DND-41 (cell line): Measurements from ENCODE around the gene RPN2.

ENCODE experiments used
- ATAC-seq: fragments of 200-7000 bp; cut with Tn5 transposase; 3 replicates; pipeline ENCODE4 v1.9.1; 2021; ENCODE audit warnings: low read depth; ENCODE audit not compliant: insufficient read depth
- DNase-seq: peaks from one replicate; pipeline ENCODE4 v3.0.0-alpha.2; 2020
- H2AFZ ChIP-seq: 2 replicates; pipeline ENCODE4 v1.6.0; 2012; ENCODE audit warnings: low read depth, low read length
- H3K27ac ChIP-seq: 2 replicates; pipeline ENCODE4 v1.5.1; 2012; ENCODE audit warnings: low read length, inconsistent platforms
- H3K27me3 ChIP-seq: fragments of 200-600 bp; sonication (generic); 2 replicates; pipeline ENCODE4 v1.6.0; 2012; ENCODE audit warnings: low read length, mild to moderate bottlenecking, inconsistent platforms; ENCODE audit not compliant: insufficient read depth, poor library complexity
- H3K36me3 ChIP-seq: 2 replicates; pipeline ENCODE4 v1.5.1; 2012; ENCODE audit warnings: low read length, inconsistent platforms; ENCODE audit not compliant: insufficient read depth
- H3K4me1 ChIP-seq: 2 replicates; pipeline ENCODE4 v1.5.1; 2012; ENCODE audit warnings: mild to moderate bottlenecking, low read length; ENCODE audit not compliant: insufficient read depth
- H3K4me2 ChIP-seq: 2 replicates; pipeline ENCODE4 v1.6.0; 2012; ENCODE audit warnings: mild to moderate bottlenecking, moderate library complexity, low read length, inconsistent platforms; ENCODE audit not compliant: insufficient read depth
- H3K4me3 ChIP-seq, 2 experiments: fragments of 200-600 bp in 1 of 2; shearing (Covaris generic) in 1 of 2; 2 replicates each; pipeline ENCODE4 v1.5.1; 2012 to 2016; ENCODE audit warnings: inconsistent platforms in 2 of 2, low read length in 2 of 2, mild to moderate bottlenecking in 2 of 2, low read depth in 1 of 2, moderate library complexity in 1 of 2
- H3K79me2 ChIP-seq: 2 replicates; pipeline ENCODE4 v1.6.0; 2012; ENCODE audit warnings: low read length, inconsistent platforms; ENCODE audit not compliant: insufficient read depth
- H3K9ac ChIP-seq: 2 replicates; pipeline ENCODE4 v1.6.0; 2012; ENCODE audit warnings: low read depth, mild to moderate bottlenecking, inconsistent platforms, low read length, moderate library complexity
- H3K9me3 ChIP-seq: 2 replicates; pipeline ENCODE4 v1.5.1; 2012; ENCODE audit warnings: low read length, moderate library complexity, mild to moderate bottlenecking, inconsistent platforms; ENCODE audit not compliant: insufficient read depth, severe bottlenecking
- H4K20me1 ChIP-seq: 2 replicates; pipeline ENCODE4 v1.6.0; 2012; ENCODE audit warnings: low read length; ENCODE audit not compliant: insufficient read depth
- CTCF ChIP-seq: IDR thresholded peaks from 2 replicates; pipeline ENCODE4 v1.5.1; 2012; ENCODE audit warnings: borderline replicate concordance, low read length, moderate library complexity, mild to moderate bottlenecking; ENCODE audit not compliant: poor library complexity, severe bottlenecking; ENCODE audit errors: extremely low read depth
- EZH2 ChIP-seq: IDR thresholded peaks from 3 replicates; pipeline ENCODE4 v1.6.1; 2012; ENCODE audit warnings: borderline replicate concordance, low read depth, mild to moderate bottlenecking, moderate library complexity, low read length, inconsistent platforms; ENCODE audit not compliant: severe bottlenecking

RPN2 gene

GRCh38 chr20:37228656-37229055, 49.5 kb downstream of the RPN2 start:
- no peak for ATAC-seq
- Histone ChIP-seq H3K36me3 (peaks cover 99% of the 10 kb centered on the region), H3K4me2 (no peak overlapping the region)

GRCh38 chr20:37229357-37229756, 50.2 kb downstream of the RPN2 start:
- no peak for DNase-seq
- H3K36me3 ChIP-seq, result peaks cover 99% of the 10 kb centered on the region
- H3K4me1 ChIP-seq, result no peaks in the 10 kb centered on the region
- H2AFZ ChIP-seq, result no peak overlapping the region
- no peak for TF ChIP-seq EZH2
- no peak for TF ChIP-seq CTCF
- no peaks in the 10 kb centered on the region for H3K9me3 ChIP-seq
- no peak overlapping the region for H3K9ac ChIP-seq
- H4K20me1 ChIP-seq, result peaks cover 4% of the 10 kb centered on the region; the same call in 1 of the 2 replicates
- no peak overlapping the region for H3K27ac ChIP-seq
- no peak overlapping the region for H3K4me3 ChIP-seq
- H3K27me3 ChIP-seq, result no peaks in the 10 kb centered on the region
- no peak overlapping the region for H3K4me2 ChIP-seq
- no peak for ATAC-seq
- no peaks in the 10 kb centered on the region for H3K79me2 ChIP-seq

More at GRCh38 chr20:37228656-37229055, 49.5 kb downstream of the RPN2 start:
- Histone ChIP-seq H3K4me1 (no peaks in the 10 kb centered on the region), H3K4me3 (no peak overlapping the region), H3K27me3 (no peaks in the 10 kb centered on the region), H3K79me2 (no peaks in the 10 kb centered on the region), H4K20me1 (peaks cover 4% of the 10 kb centered on the region; the same call in 1 of the 2 replicates), H3K9me3 (no peaks in the 10 kb centered on the region), H3K27ac (no peak overlapping the region), H3K9ac (no peak overlapping the region), H2AFZ (no peak overlapping the region)
- TF ChIP-seq EZH2 (no peak), CTCF (no peak)
- no peak for DNase-seq

GRCh38 chr20:37230200-37230599, 51.1 kb downstream of the RPN2 start:
- no peak for DNase-seq

More at GRCh38 chr20:37230200-37230599, 51.1 kb downstream of the RPN2 start:
- Histone ChIP-seq H4K20me1 (peaks cover 4% of the 10 kb centered on the region; the same call in 1 of the 2 replicates), H3K9me3 (no peaks in the 10 kb centered on the region), H3K27ac (no peak overlapping the region), H3K4me2 (no peak overlapping the region), H3K4me3 (no peak overlapping the region), H3K27me3 (no peaks in the 10 kb centered on the region), H2AFZ (no peak overlapping the region), H3K79me2 (no peaks in the 10 kb centered on the region), H3K4me1 (no peaks in the 10 kb centered on the region), H3K9ac (no peak overlapping the region), H3K36me3 (peaks cover 99% of the 10 kb centered on the region)
- TF ChIP-seq EZH2 (no peak), CTCF (no peak)
- ATAC-seq, result no peak
